ENCODE measurements around the gene CPEB2.

Gene CPEB2

DNA sequence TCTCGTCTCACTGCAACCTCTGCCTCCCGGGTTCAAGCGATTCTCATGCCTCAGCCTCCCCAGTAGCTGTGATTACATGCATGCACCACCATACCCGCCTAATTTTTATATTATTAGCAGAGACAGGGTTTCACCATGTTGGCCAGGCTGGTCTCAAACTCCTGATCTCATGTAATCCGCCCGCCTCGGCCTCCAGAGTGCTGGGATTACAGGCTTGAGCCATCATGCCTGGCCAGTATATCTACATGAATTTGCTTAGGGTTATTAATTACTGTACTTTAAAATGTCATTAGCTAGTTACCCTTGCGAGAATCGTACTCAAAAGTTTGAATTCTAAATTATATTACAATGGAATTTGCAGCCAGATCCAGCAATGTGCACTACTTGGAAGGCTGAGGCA, 8.9 kb downstream of the CPEB2 start:
- DNase-seq: no peak

DNA sequence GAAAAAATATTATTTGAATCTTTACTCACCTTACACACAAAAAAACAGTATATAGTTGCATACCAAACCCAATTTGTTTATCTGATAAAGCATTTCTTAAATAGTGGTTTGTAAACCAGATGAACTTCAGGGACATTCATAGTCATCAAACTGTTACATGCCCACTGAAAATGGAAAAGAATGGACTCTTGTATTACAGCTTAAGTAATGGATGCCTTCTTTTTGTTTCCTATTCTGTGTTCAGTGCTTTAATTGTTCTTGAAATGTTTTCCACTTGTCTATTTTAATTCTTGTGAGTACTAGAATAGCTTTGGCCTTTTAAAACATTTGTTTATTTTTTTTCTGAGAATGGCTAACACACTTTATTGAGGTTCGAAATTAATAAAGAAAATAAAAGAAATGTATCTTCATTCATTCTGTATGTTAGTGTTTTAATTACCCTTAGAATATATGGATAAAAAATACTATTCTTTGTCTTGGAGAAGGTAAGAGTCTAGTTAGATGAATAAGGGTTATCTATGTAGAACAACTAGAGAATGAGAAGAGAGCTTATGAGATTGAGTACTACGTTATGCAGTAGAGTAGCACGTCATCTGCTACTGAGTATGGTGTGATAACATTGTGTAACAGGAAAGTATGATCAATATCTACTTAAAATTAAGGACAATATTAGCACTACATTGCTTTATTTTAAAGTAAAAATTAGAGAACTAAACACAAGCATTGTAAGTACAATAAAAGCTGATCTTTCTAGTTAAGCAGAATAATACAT, 9.9 kb downstream of the CPEB2 start:
- no peak for DNase-seq

DNA sequence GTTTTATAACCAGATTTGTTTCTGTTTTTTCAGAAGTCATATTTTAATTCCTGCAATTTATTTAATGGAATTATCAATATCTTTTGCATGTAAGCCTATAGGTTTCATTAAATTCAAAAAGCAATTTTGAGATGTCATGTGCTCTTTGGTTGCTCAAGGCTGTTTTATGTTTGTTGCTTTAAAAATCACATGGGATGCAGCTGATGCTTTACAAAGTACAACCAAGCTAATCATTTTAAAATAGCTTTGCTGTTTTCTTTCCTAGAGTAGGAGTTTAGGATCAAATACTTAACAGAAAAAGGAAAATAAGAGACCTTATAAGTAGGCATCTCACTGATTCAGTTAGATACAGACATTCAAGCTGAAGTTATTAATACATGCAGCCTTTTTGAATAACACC, 11.3 kb downstream of the CPEB2 start:
- DNase-seq: no peak

DNA sequence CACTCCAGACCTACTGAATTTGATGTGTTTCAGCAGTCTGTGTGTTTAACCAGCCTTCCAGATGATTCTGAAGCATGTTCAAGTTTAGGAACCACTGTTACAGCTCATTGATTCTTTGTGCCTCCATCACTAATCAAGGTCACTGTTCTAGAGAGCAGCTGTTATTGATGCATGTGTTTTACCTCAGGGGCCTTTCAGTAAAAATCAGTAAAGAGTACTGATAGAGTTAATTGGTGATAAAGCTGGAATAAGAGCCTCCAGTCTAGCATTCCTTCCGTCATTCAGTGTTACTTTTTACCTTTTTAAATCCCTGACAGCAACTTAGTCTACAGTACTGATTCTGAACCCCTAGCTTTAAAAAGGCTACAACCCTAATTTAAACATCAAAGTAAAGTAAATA, 12.9 kb downstream of the CPEB2 start:
- no peak for DNase-seq

DNA sequence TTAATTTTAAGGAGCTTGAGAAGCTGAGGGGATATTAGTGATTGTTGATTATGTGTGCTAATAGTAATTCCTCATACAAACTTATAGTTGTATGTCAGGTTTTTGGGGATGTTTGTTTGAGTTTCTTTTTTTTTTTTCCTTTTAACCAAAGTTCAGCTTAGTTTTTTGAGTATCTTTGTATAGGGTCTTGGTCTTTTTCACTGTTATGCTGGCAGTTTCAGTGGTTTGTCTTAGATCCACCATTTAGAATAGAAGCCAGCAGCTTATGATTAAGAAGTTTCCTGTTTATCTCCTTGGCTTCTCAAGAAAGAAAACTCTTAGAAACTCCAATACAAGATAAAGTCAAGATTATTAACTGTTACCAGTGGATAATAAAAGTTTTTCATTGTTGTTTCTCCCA, 16.1 kb downstream of the CPEB2 start:
- no peak for DNase-seq

DNA sequence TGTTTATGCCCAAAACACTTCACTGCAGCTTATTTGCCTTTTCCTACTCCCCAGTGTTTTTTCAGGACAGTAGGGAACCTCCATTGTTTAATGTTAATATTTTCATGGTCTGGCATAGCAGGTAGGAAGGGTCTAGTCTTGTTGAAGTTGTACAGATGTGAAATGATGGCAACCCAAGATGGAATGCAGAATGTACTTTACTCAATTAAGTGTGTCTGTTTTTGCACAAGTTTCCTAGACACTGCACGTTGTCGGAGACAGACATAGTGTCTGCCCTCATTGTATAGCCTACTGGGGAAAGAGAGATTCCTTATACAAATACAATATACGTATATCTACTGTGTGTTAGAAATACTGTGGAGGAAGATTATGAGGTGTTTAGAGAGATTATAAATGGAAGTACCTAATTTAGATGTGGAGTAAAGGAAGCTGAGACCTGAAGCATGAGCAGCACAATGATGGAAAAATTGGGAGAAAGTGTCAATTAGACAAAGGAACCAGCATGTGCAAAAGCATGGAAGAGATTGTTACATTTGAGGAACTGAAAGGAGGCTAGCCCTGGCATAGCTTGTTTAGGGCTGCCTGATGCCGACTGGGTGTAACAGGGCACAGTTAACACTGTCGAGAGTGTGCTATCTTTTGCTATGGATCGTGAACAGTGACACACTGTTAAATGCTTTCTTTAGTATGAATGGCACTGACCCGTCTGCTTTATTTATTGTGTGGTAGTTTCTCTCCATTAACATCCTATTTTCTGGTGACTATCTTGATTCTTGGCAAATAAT, 18.4 kb downstream of the CPEB2 start:
- DNase-seq: no peak

DNA sequence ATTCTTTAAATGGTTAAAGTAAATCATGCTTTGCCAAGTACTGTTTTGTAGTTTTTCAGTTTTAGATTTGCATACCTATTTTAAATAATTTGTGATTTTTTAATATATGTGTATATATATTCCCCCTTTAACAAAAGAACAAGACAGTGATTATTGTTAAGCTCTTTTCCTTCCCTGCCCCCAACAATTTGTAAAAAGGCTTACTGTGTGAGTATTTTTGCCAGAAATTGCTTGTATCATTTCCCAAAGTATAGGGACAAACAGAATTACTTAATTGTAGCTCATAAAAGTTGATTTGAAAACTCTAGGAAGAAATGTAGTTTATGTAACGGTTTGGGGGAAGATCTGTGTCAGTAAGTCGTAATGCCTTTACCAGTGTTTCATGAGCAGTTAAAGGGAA, 19.0 kb downstream of the CPEB2 start:
- no peak for DNase-seq

DNA sequence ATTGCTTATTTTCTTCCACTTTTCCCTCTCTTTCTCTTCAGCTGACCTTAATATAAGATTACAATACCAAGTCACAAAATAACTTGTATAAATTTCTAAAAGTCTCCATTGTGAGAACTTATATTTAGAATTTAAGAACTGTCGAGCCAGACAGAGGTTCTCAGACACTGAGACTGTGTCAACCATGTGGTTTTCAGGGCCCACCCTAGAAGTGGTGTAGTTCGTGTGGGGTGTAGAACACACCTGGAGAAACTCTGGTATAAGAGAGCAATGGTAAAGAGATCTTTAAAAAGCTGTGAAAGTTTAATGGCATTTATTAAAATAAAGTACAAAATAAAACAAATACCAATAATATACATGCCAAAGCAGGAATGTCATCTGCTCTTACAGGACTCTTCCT, 19.7 kb downstream of the CPEB2 start:
- DNase-seq: no peak

DNA sequence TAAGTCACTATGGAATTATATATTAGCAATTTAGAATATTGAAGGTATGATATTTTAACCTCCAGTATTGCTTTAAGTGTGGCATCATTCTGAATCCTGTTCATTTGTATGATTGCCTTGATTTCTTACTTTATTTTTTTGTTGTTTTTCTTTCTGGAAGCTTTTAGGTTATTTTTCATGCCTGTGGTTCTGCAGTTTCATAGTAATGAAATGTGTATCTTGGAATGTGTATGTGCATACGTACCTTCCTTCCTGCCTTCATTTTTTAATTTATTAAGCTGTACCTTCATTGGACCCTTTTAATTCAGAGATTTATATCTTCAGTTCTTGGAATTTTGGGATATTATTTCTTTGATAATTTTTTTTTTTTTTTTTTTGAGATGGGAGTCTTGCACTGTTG, 22.1 kb downstream of the CPEB2 start:
- DNase-seq: no peak

DNA sequence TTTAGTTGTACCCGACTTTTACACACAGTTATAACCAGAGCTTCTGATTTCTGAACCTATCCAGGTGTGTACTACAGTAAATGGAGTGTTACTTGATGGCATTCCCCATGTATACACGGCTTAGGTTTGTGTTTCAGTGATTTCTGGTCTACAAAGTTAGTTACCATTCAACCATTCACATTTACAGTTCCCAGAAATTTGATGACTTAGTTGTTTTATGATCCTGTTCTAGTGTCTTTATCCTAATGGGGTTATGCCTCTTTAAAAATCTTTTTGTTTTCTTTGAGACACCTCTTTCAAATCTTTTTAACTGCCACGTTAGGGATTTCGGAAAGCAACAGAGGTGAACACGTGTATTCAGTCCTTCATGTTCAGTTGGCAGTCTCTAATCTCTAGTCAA, 23.4 kb downstream of the CPEB2 start:
- DNase-seq: no peak

DNA sequence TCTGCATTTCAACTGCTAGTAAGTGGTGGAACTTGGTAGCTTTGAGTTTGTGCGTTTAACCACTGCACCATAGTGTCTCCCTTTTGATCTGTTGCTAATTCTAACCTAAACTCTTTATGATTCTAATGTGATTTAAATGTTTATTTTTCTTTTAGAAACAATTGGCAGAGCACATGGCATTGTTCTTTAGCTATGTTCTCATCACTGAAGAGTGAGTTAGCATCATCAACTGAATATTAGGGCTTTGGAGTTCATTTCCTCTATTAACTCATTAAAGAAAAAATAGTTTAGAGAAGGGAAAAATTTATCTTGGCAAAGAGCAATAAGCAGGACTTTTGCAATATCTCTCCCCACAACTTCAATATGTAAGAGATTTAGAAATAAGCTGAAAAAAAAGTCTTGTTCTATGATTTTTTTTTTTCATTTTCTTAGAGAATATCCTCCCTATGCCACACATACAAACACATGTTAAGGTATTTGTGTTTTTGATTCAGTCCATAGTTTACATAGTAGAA, 25.7 kb downstream of the CPEB2 start:
- DNase-seq: no peak

DNA sequence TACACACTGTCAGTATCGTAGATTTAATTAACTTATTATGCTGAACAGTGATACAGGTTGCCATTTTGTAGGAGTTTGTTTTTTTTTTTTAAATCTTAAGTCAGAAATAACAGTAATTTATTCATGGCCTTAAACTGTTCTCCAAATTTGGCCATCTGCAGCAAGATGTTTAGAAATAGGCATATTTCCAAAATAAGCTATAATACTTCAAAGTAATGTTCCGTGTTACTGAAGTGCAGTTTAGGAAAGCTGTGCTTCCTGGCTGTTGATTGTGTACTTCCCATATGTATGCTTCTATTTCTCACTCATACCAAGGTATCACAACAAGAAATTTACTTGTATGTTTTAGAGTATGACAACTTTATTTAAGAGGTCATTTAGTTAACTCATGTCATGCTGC, 28.9 kb downstream of the CPEB2 start:
- DNase-seq: no peak

DNA sequence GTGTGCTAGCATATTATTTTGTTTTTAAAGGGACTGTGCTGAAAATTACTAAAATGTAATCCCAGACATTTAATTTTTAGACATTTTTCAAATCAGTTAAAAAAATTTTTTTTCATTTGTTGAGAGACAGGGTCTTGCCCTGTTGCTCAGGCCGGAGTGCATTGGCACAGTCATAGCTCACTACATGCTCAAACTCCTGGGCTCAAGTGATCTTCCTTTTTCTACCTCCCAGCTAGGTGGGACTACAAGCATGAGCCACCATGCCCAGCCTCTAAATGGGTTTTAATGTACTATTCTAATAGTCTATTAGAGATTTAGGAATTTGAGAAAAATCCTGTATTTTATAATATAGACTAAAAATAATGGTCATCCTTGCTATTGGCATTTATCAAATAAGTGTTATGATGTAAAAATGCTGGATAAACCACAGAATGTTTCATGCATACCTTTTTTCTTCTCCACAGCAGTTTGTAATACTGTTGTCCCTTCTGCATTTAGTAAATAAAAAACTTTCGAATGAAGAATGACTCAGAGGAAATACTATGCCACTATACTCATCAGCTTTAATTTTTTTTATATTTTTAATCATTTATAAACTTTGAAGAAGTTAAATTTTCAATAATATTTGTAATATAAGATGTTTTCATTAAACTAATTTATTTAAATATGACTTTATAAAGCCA, 29.9 kb downstream of the CPEB2 start:
- no peak for DNase-seq

DNA sequence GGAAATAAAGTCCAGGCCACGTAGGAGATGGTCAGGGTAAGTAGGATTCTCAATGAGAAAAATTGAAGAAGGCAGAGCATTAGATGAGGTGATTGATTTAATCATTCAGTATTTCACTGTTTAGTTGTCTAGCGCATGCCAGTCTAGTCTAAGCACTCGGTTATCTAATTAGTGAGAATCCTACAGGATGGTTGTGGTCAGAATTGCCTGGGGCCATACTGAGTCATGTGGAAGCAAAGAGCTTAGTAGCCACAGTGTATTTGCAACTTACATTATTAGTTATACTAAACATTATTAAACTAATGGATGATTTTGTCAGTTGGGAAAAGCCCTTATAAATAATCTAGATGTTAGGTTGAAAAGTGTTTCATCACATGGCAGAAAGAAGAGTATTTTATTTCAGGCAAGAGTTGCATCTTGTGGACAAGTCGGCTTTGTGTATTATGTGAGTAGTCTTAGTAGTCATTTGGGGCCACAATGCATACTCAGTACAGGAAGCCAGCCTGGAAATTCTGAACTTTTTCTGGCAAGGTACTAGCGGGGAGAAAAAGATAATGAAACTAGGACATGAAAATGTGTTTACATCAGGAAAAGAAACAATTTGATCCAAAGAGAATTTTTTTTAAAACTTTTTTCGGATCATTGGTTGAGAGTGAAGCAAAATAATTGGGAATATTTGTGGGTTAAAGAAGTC, 31.9 kb downstream of the CPEB2 start:
- DNase-seq: no peak

DNA sequence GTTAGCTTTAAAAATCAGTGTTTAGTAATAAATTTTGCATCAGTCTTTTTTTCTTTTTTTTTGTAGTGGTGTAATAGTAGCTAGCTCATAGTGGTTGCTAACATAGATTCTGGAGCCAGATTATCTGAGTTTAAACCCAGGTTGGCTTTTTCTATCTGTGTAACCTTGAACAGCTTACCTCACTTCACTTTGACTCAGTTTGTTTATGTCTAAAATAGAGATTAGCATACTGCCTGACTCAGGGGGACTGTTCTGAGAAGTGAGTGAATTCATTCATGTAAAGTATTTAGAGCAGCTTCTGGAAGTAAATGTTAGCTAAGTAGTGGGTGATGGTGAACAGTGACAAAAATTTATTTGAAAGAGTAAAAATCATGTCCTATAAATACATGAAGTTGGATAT, 32.9 kb downstream of the CPEB2 start:
- DNase-seq: no peak

DNA sequence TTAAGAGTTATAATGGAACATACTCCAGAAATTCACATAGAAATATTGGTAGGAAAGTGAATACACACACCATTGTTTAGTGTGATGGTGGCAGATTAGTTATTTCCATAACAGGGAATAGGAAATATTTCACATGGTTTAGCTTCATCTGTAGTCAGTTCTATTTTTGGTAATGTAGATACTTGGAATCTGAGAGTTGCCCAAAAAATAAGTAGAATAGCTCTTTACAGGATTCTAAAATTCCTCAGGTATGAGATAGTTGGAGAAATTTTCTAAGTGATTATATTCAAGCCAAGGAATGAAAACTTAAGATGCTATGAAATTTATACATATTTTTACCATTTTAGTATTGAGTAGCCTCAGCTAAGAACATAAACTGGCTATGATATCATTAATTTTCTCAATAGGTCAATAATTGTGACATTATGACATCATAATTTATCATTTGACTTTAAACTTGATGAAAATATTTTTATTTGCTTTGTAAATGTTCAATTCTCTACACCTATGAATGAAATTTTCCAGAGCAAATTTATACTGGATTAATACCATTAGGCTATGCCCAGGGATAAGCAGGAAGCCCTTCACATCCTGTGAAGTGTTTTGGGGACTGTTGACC, 35.8 kb downstream of the CPEB2 start:
- no peak for DNase-seq

DNA sequence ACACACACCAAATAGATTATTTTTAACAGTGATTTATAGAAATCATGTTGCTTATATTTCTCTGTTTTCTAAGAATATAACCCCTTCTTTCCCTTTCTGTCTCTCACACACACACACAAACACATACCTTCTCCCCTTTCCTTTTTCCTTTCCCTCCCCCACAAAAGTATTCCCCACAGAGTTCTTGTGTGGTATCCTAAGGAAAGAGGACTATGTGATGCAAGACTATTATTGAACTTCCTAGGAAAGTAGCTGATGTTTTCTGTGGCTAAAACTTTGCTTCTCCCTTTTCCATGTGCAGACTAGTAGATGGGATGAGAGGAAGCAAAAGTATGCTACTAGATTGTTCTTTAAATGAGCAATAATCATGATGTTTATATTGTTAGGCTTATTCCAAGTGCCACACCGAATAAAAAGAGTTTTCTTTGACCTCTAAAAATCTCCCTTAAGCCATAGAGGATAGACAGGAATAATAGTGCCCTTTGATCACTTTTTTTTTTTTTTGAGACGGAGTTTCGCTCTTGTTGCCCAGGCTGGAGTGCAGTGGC, 38.7 kb downstream of the CPEB2 start:
- no peak for DNase-seq

DNA sequence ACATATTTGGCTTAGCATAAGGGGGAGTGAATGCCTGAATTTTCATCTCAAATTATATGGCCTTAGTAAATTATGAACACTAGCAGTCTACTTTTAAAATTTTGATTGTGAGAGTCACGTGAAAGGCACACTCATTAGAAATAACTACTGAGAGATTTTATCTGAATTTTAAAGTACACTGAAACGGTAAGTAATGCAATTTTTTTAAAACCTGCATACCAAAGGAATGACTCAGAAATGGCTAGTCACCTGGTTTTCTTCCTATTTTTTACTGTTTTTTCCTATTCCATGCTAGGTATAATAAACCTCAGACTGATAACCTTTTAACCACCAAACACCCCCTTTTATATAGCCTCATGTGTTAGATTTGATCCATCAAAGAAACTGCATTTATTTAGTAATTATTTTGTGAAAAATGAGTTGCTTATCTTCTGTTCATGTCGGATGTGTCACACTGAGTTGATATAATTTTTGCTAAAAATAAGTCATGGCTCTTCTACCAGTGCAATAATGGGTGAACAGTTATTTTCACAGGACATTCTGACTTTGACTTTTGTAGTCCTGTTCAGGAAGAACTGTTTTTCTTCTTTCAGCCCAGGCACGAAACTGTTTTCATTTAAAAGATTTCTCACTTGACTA, 40.4 kb downstream of the CPEB2 start:
- no peak for DNase-seq

DNA sequence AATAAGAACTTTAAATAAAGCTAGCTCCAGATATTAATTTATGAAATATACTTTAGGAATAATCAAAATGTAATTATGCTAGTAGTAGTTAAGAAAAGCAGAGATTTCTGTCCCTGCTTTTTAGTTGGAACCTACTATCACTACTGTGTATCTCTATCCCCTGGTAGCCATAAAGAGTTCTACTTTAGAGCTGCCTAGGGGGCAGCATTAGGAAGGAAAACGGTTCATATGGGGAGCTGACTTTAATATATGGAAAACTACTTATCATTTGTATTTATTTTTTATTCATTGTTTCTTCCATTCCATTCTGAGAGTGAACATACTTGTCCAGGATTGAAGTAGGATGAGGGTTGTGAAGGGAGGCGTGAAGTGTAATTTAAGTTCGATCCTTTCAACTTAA, 40.9 kb downstream of the CPEB2 start:
- no peak for DNase-seq

DNA sequence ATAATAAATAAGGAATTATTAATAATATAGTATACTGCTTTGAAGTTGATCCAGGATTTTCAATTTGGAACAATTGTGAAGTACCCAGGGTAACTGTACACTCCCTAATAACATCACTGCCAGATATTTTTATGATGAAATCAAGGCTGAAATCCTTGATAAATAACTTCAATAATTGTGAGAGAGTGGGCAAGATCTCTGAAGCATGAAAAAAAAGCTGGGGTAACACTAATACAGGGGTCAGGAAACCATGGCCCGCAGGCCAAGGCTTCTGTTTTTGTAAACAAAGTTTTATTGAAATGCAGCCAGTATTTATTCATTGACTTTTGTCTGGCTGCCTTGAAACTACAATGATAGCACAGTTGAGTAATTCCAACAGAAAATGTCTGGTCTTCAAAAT, 41.6 kb downstream of the CPEB2 start:
- DNase-seq: no peak

DNA sequence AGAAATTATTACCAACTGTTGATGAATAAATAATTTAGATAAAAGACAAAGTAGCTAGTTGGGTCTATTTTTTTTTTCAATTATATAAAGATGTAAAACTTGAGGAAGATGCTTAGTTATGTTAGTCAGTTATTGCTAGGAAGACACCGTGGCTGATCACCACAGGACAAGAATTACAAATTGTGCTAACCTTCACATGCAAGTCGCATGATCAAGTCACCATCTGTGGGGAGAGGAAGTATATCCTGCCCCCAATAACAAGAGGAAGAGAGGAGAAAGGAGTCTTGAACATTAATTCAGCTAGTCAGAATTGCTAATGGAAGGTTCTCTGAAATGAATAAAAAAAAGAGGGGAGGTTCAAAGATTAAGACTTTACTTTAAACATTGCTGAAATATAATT, 52.3 kb downstream of the CPEB2 start:
- no peak for DNase-seq

DNA sequence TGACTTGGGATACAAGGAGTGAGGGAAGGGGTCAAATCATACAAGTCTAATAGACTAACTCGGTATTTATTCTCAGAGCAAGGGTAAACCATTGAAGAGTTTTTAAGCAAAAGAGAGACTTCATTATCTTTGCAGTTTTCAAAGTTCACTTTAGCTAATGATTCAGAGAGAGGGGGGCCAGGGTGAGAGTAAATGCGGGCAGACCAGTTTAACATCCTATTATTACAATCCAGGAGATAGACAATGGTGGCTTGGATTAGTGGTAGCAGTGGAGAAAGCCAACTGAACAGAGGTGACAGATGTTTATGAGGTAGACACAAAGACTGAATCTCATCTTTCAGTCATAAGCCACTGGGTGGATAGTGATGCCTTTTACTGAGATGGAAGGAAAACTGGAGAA, 57.9 kb downstream of the CPEB2 start:
- no peak for DNase-seq
